GM06990 (cell line): ENCODE results near the gene TMEM80.

Source experiments
- DNase-seq: peaks from one replicate; pipeline ENCODE4 v3.0.0-alpha.2; 2011; ENCODE audit not compliant: insufficient read length; ENCODE audit errors: extremely low read depth
- H3K27me3 ChIP-seq: replicated peaks from 2 replicates; pipeline ENCODE4 v1.6.0; 2011; ENCODE audit warnings: low read length; ENCODE audit not compliant: control insufficient read depth, insufficient read depth
- H3K36me3 ChIP-seq: 2 replicates; pipeline ENCODE4 v1.5.1; 2011; ENCODE audit warnings: low read length; ENCODE audit not compliant: control insufficient read depth, insufficient read depth
- H3K4me3 ChIP-seq: replicated peaks from 2 replicates; pipeline ENCODE4 v1.5.1; 2011; ENCODE audit warnings: low read depth, mild to moderate bottlenecking, control low read depth, low read length
- TF ChIP-seq, protein P1 (sequence below): IDR thresholded peaks from 2 replicates; pipeline ENCODE4 v1.5.1; 2011; ENCODE audit warnings: low read length, control low read depth, mild to moderate bottlenecking, inconsistent platforms; ENCODE audit not compliant: insufficient read depth, poor library complexity, severe bottlenecking

The TMEM80 gene

DNA sequence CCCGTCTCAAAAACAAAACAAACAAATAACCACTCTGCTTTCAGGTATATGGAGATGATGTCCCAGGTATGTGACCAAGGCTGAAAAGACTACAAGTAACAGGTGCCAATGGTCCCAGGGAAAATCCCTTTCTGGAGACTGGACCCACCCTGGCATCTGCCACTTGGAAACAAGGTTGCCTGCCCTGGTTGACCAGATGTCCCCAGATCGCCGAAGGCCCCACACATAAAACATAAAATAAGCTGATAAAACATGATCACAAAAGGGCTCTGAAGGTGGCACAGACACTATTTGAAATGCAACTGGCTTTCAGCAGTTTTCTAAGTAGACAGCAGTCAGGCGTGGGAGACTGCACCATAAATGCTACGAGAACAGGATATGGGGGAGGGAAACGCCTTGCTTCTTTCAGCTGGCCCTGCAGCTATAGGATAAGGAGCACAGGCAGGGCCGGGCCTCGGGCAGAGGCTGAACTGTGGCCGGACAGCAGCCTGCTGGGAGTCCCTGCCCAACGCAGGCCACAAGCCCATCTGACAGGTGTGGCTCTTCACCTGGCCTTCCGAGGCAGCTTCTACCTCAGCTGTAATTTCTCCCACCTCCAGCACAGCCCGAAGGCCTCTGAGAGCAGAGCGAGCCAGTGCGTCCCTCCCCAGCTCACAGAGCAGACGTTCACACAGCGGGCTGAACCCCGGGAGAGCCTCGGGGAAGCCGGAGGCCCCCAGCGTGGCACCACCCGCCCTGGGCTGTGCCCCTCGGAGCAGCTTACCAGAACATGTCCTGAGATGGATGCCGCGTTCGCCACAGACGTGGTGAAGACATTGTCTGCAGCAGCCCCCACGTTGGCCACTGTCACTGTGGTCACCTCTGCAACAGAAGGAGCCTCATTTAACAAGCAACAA, 4.6 kb upstream of the TMEM80 start:
- TF ChIP-seq, protein P1, sequence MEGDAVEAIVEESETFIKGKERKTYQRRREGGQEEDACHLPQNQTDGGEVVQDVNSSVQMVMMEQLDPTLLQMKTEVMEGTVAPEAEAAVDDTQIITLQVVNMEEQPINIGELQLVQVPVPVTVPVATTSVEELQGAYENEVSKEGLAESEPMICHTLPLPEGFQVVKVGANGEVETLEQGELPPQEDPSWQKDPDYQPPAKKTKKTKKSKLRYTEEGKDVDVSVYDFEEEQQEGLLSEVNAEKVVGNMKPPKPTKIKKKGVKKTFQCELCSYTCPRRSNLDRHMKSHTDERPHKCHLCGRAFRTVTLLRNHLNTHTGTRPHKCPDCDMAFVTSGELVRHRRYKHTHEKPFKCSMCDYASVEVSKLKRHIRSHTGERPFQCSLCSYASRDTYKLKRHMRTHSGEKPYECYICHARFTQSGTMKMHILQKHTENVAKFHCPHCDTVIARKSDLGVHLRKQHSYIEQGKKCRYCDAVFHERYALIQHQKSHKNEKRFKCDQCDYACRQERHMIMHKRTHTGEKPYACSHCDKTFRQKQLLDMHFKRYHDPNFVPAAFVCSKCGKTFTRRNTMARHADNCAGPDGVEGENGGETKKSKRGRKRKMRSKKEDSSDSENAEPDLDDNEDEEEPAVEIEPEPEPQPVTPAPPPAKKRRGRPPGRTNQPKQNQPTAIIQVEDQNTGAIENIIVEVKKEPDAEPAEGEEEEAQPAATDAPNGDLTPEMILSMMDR: no peak
- no peak for DNase-seq
- H3K4me3 ChIP-seq: no peak overlapping the region
- peaks cover 15% of the 10 kb centered on the region for H3K36me3 ChIP-seq
- H3K27me3 ChIP-seq: no peaks in the 10 kb centered on the region

DNA sequence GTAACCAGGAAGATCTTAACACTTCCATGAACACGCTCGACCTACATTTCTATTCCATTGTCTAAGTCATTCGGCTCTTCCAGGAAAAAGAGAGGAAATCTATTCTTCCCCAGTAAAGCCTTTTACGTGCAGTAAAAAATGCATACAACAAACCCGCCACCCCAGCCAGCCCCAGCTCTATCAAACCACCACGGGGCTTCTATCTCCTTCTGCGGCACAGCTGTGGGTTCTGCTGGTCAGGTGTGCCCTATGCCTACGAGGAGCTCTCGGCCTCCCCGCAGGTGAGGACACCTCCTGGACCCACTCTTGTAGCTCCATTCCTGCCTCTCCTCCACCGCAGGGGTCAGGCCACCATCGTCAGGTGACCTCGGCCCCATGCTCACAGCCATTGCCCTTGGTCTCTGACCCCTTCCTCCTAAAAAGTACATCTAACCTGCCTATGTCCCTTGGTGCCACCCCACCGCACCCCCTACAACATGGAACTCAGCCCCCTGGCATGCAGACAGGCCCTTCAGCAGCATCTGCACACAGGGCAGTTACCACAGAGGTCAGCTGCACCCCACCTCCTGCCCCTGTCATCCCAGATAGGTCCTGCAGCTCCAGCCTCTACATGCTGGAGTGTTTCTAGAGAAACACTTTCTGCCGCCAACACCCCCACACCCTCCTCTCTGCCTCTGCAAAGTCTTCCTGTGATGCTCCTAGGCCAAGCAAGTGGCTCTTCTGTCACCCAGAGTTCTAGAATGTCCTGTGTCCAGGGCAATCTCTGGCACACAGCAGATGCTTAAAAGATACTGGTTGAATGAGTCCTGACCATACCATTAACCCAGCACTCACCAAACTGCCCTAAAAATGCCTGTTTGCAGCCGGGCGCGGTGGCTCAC, 3.7 kb upstream of the TMEM80 start:
- no peak overlapping the region for H3K4me3 ChIP-seq
- no peak for DNase-seq
- peaks cover 9% of the 10 kb centered on the region for H3K36me3 ChIP-seq
- TF ChIP-seq, protein P1: no peak
- H3K27me3 ChIP-seq: no peaks in the 10 kb centered on the region

GRCh38 chr11:692824-693414, 2.7 kb upstream of the TMEM80 start:
- Histone ChIP-seq H3K27me3 (no peaks in the 10 kb centered on the region), H3K4me3 (peak overlapping the region; percentile 63), H3K36me3 (peaks cover 7% of the 10 kb centered on the region)
- peak; percentile 70 for DNase-seq
- TF ChIP-seq, protein P1: no peak

- Histone ChIP-seq H3K36me3 (peaks cover 7% of the 10 kb centered on the region), H3K4me3 (peak overlapping the region; percentile 63), H3K27me3 (no peaks in the 10 kb centered on the region)
- DNase-seq: no peak
- TF ChIP-seq, protein P1: no peak
These were observed 2.2 kb upstream of the TMEM80 start for GRCh38 chr11:693415-693831.

DNA sequence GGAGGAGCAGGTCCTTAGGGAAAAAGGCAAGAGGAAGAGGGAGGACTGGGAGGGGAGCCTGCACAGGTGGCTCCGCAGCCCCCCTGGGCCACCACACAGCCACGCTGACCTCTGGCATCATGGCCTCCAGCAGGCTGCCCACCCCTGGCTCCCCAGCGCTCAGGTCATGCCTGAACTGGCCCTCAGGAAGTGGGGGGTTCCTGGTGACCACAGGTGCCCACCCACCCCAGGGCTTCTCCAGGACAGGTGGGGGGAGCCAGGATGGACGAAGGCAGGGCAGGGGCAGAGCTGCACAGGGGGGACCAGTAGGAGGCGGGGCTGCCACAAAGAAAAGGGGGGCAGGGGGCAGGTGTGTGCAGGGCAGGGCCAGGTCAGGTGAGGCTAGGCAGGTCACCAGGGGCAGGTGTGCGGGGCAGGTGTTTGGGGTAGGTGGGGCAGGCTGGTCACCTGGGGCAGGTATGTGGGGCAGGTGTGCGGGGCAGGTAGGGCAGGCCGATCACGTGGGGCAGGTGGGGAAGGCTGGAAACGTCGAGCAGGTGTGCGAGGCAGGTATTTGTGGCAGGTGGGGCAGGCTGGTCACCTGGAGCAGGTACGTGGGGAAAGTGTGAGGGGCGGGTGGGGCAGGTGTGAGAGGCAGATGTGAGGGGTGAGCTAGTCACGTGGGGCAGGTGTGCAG, 1.6 kb upstream of the TMEM80 start:
- Histone ChIP-seq H3K36me3 (peaks cover 5% of the 10 kb centered on the region), H3K27me3 (no peaks in the 10 kb centered on the region), H3K4me3 (peak overlapping the region; percentile 63)
- TF ChIP-seq, protein P1: no peak
- no peak for DNase-seq
